GM23248 (cell line): Measurements from ENCODE around the gene ZFAND2B. TPM values are rescaled to one million over a fixed set of nuclear protein-coding genes. Genes with fewer than 3 reads are reported as not detected.

Experiments used
- DNase-seq: peaks from one replicate; pipeline ENCODE4 v3.0.0-alpha.2; 2015
- H2AFZ ChIP-seq: fragments of 200-600 bp; sonication (generic); 2 replicates; pipeline ENCODE4 v1.6.1; 2016; ENCODE audit warnings: antibody characterized with exemption
- H3F3A ChIP-seq: fragments of 200-600 bp; sonication (generic); 2 replicates; pipeline ENCODE4 v1.6.1; 2016; ENCODE audit warnings: mild to moderate bottlenecking, antibody characterized with exemption, mixed run types; ENCODE audit not compliant: insufficient read depth
- H3K27ac ChIP-seq: fragments of 200-600 bp; sonication (generic); 2 replicates; pipeline ENCODE4 v1.5.1; 2016; ENCODE audit warnings: mild to moderate bottlenecking
- H3K27me3 ChIP-seq: fragments of 200-600 bp; sonication (generic); replicated peaks from 2 replicates; pipeline ENCODE4 v1.6.1; 2016; ENCODE audit warnings: mild to moderate bottlenecking; ENCODE audit not compliant: insufficient read depth
- H3K36me3 ChIP-seq: fragments of 200-600 bp; sonication (generic); 2 replicates; pipeline ENCODE4 v1.6.1; 2016; ENCODE audit warnings: low read depth, mild to moderate bottlenecking
- H3K4me1 ChIP-seq: fragments of 200-600 bp; sonication (generic); 2 replicates; pipeline ENCODE4 v1.6.1; 2016; ENCODE audit warnings: mild to moderate bottlenecking; ENCODE audit not compliant: insufficient read depth
- H3K4me2 ChIP-seq: fragments of 200-600 bp; sonication (generic); one replicate; pipeline ENCODE4 v1.6.1; 2016; ENCODE audit warnings: mild to moderate bottlenecking; ENCODE audit not compliant: unreplicated experiment
- H3K4me3 ChIP-seq: fragments of 200-600 bp; sonication (generic); 2 replicates; pipeline ENCODE4 v1.5.1; 2016; ENCODE audit warnings: mild to moderate bottlenecking
- H3K79me2 ChIP-seq: fragments of 200-600 bp; sonication (generic); 2 replicates; pipeline ENCODE4 v1.6.1; 2016; ENCODE audit warnings: mild to moderate bottlenecking; ENCODE audit not compliant: insufficient read depth
- H3K9ac ChIP-seq: fragments of 200-600 bp; sonication (generic); 2 replicates; pipeline ENCODE4 v1.6.1; 2016; ENCODE audit warnings: mild to moderate bottlenecking
- H3K9me2 ChIP-seq: fragments of 200-600 bp; sonication (generic); 2 replicates; pipeline ENCODE4 v1.6.1; 2016; ENCODE audit warnings: mixed run types, mild to moderate bottlenecking, moderate library complexity; ENCODE audit not compliant: insufficient read depth
- H3K9me3 ChIP-seq: fragments of 200-600 bp; sonication (generic); one replicate; pipeline ENCODE4 v1.6.1; 2017; ENCODE audit warnings: low read depth
- H4K20me1 ChIP-seq: fragments of 200-600 bp; sonication (generic); 2 replicates; pipeline ENCODE4 v1.6.0; 2016; ENCODE audit not compliant: insufficient read depth
- EZH2 ChIP-seq: fragments of 200-600 bp; sonication (generic); IDR thresholded peaks from 2 replicates; pipeline ENCODE4 v1.6.1; 2018; ENCODE audit warnings: antibody characterized with exemption, mild to moderate bottlenecking; ENCODE audit not compliant: insufficient read depth, poor library complexity, severe bottlenecking
- EZH2phosphoT487 ChIP-seq: fragments of 200-600 bp; sonication (generic); IDR thresholded peaks from 2 replicates; pipeline ENCODE4 v1.6.1; 2018; ENCODE audit warnings: antibody characterized with exemption, moderate library complexity, mild to moderate bottlenecking, low read depth; ENCODE audit not compliant: insufficient read depth
- WGBS, 2 experiments: methylation state at CpG; one replicate each; pipeline ENCODE4 v1.1.6; 2015 to 2017; ENCODE audit warnings: low lambda C conversion rate in 2 of 2, low coverage in 1 of 2; ENCODE audit errors: missing lambda C conversion rate in 2 of 2; 5-methylcytosine and 5-hydroxymethylcytosine counted together
- in situ Hi-C: fragments of 300-500 bp; cut with MboI; formaldehyde crosslinking; loops from 2 replicates; pipeline ENCODE4 v1.15.0; 2020
- polyA plus RNA-seq: library from polyadenylated mRNA; unstranded; fragments of >200 nt; fragmentation: Nextera tagmentation; extraction: Ambion mirVana; gene quantifications from 2 replicates; pipeline ENCODE4 v1.2.1, GENCODE V29; 2016
- total RNA-seq: library from RNA; depleted of rRNA; stranded (reverse); fragments of >200 nt; shearing (Covaris generic); gene quantifications from 2 replicates; pipeline ENCODE4 v1.2.3, GENCODE V29; 2014

Gene ZFAND2B
- total and polyA plus RNA-seq, 2 experiments from 2014 or later = 38.9 to 39.3 TPM

DNA sequence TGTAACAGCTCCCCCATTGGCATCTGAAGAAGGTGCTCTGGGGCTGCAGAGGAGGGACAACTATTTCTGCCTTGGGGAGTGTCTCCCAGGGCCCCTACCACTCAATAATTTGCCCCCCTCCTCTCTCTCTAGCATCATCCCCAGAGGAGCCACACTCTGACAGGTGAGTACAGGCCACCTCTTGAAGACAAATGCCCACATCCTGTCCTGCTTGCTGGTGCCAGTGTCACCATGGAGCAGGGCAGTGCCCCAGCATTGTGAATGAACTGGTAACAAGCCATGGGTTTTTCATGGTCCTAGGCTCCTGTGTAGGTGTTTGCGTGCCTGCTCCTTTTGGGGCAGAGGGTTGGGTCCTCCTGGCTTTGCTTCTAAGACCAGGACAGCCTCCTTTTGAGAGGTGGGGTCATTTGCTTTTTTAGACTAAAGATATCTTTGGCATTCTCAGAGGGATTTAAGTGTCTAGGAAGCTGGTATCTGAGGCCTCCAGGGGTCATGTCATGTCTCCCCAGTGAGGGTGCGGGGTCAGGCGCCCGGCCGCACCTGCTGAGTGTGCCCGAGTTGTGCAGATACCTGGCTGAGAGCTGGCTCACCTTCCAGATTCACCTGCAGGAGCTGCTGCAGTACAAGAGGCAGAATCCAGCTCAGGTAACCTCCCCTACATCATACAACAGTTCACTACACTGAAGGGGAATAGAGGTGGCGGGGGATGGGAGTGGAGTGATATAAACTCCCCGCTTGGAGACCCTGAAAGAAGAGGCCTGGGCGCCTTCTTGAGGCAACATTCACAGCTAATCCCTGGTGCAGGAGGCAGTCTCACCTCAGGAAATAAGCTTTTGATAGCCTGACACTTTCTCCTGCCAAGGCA, 26.7 kb upstream of the ZFAND2B start:
- in situ Hi-C loops = no loop called here
- Histone ChIP-seq H2AFZ (no peak overlapping the region), H3K4me1 (peaks cover 18% of the 10 kb centered on the region), H3K9ac (peak overlapping the region; percentile 95), H3F3A (peaks cover 18% of the 10 kb centered on the region; the same call in 1 of the 2 replicates), H3K27ac (no peak overlapping the region), H3K9me3 (no peaks in the 10 kb centered on the region), H3K4me3 (peak overlapping the region; percentile 92), H3K27me3 (no peaks in the 10 kb centered on the region), H3K36me3 (peaks cover 41% of the 10 kb centered on the region), H3K79me2 (peaks cover 42% of the 10 kb centered on the region), H4K20me1 (peaks cover 5% of the 10 kb centered on the region; the same call in 1 of the 2 replicates), H3K9me2 (no peaks in the 10 kb centered on the region), H3K4me2 (peak overlapping the region; percentile 100)
- WGBS, 2 experiments = 98 to 100% methylated on average over 9 of the region's 9 CpGs
- no peak for DNase-seq
- TF ChIP-seq EZH2 (no peak), EZH2phosphoT487 (no peak)

DNA sequence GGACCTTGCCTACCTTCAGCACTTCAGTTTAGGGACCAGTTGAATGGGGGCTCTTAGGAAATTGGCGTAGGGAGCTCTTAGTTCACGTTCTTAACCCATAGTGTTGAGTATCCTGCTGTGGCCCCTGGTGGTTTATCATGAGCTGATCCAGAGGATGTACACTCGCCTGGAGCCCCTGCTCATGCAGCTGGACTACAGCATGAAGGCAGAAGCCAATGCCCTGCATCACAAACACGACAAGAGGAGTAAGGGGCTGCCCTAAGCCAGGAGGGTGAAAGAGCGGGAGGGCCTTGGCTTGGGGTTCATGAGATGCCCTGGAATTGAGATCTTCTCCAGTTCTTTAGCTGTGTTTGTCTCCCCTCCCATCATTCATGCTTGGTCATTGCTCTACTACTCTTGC, 25.6 kb upstream of the ZFAND2B start:
- Histone ChIP-seq H3K4me2 (no peak overlapping the region), H3K27me3 (no peaks in the 10 kb centered on the region), H3K4me3 (no peak overlapping the region), H3K4me1 (peaks cover 12% of the 10 kb centered on the region), H3F3A (peaks cover 26% of the 10 kb centered on the region), H3K79me2 (peaks cover 31% of the 10 kb centered on the region), H2AFZ (no peak overlapping the region), H4K20me1 (peaks cover 5% of the 10 kb centered on the region; the same call in 1 of the 2 replicates), H3K27ac (no peak overlapping the region), H3K9me2 (no peaks in the 10 kb centered on the region), H3K9me3 (no peaks in the 10 kb centered on the region), H3K36me3 (peaks cover 45% of the 10 kb centered on the region), H3K9ac (no peak overlapping the region)
- TF ChIP-seq EZH2phosphoT487 (no peak), EZH2 (no peak)
- WGBS, 2 experiments = 92 to 97% methylated on average over 5 of the region's 5 CpGs
- DNase-seq = no peak
- in situ Hi-C loops = no loop called here

DNA sequence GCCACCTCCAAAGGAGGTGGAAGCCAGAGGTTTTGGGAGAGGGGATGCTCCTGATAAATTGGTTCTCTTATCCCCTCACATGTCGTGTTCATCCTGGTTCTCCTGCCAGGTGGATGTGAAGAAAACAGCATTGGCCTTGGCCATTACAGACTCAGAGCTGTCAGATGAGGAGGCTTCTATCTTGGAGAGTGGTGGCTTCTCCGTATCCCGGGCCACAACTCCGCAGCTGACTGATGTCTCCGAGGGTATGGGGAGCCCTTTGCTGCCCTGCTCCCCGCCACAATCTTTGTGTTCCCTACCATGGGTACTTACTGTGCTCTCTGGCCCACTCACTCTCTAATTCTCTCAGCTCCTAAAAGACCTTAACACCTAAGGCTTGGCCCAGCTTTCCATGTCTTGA, 25.1 kb upstream of the ZFAND2B start:
- Histone ChIP-seq H3K4me1 (peaks cover 12% of the 10 kb centered on the region), H2AFZ (no peak overlapping the region), H3K9me2 (no peaks in the 10 kb centered on the region), H3K27ac (no peak overlapping the region), H3K9me3 (no peaks in the 10 kb centered on the region), H3K36me3 (peaks cover 45% of the 10 kb centered on the region), H4K20me1 (peaks cover 5% of the 10 kb centered on the region; the same call in 1 of the 2 replicates), H3F3A (peaks cover 26% of the 10 kb centered on the region), H3K9ac (no peak overlapping the region), H3K4me2 (no peak overlapping the region), H3K79me2 (peaks cover 25% of the 10 kb centered on the region), H3K27me3 (no peaks in the 10 kb centered on the region), H3K4me3 (no peak overlapping the region)
- DNase-seq = no peak
- WGBS, 2 experiments = 98 to 99% methylated on average over 6 of the region's 6 CpGs
- TF ChIP-seq EZH2 (no peak), EZH2phosphoT487 (no peak)
- in situ Hi-C loops = no loop called here

DNA sequence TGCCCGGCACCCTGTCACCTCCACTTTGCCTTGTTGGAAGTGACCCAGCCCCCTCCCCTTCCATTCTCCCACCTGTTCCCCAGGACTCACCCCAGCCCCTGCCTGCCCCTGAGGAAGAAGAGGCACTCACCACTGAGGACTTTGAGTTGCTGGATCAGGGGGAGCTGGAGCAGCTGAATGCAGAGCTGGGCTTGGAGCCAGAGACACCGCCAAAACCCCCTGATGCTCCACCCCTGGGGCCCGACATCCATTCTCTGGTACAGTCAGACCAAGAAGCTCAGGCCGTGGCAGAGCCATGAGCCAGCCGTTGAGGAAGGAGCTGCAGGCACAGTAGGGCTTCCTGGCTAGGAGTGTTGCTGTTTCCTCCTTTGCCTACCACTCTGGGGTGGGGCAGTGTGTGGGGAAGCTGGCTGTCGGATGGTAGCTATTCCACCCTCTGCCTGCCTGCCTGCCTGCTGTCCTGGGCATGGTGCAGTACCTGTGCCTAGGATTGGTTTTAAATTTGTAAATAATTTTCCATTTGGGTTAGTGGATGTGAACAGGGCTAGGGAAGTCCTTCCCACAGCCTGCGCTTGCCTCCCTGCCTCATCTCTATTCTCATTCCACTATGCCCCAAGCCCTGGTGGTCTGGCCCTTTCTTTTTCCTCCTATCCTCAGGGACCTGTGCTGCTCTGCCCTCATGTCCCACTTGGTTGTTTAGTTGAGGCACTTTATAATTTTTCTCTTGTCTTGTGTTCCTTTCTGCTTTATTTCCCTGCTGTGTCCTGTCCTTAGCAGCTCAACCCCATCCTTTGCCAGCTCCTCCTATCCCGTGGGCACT, 24.0 kb upstream of the ZFAND2B start:
- 61% methylated on average over 7 to 8 of the region's 8 CpGs for WGBS, 2 experiments

More for the DNA sequence above, 24.0 kb upstream of the ZFAND2B start:
- H3K9me3 ChIP-seq = no peaks in the 10 kb centered on the region
- no peak overlapping the region for H2AFZ ChIP-seq
- peaks cover 45% of the 10 kb centered on the region for H3K36me3 ChIP-seq
- peaks cover 5% of the 10 kb centered on the region; the same call in 1 of the 2 replicates for H4K20me1 ChIP-seq
- no peak overlapping the region for H3K4me3 ChIP-seq
- H3K79me2 ChIP-seq = peaks cover 25% of the 10 kb centered on the region
- H3K27me3 ChIP-seq = no peaks in the 10 kb centered on the region
- peaks cover 8% of the 10 kb centered on the region for H3K4me1 ChIP-seq
- H3K27ac ChIP-seq = no peak overlapping the region
- peaks cover 21% of the 10 kb centered on the region for H3F3A ChIP-seq
- TF ChIP-seq EZH2phosphoT487 (no peak), EZH2 (no peak)
- H3K9ac ChIP-seq = no peak overlapping the region
- no peaks in the 10 kb centered on the region for H3K9me2 ChIP-seq
- H3K4me2 ChIP-seq = no peak overlapping the region
- in situ Hi-C loops = no loop called here
- DNase-seq = no peak
